Stimulated activated CD8-positive, alpha-beta memory T cell treated with anti-CD3 and anti-CD28 coated beads, Interleukin-7, amount 100 ng/mL, for 24 hours (primary cell): Measurements from ENCODE around the gene PIEZO1.

ENCODE experiments used
- DNase-seq: peaks from one replicate; pipeline ENCODE4 v3.0.0-alpha.2; 2020; ENCODE audit warnings: low read depth

The PIEZO1 gene

DNA sequence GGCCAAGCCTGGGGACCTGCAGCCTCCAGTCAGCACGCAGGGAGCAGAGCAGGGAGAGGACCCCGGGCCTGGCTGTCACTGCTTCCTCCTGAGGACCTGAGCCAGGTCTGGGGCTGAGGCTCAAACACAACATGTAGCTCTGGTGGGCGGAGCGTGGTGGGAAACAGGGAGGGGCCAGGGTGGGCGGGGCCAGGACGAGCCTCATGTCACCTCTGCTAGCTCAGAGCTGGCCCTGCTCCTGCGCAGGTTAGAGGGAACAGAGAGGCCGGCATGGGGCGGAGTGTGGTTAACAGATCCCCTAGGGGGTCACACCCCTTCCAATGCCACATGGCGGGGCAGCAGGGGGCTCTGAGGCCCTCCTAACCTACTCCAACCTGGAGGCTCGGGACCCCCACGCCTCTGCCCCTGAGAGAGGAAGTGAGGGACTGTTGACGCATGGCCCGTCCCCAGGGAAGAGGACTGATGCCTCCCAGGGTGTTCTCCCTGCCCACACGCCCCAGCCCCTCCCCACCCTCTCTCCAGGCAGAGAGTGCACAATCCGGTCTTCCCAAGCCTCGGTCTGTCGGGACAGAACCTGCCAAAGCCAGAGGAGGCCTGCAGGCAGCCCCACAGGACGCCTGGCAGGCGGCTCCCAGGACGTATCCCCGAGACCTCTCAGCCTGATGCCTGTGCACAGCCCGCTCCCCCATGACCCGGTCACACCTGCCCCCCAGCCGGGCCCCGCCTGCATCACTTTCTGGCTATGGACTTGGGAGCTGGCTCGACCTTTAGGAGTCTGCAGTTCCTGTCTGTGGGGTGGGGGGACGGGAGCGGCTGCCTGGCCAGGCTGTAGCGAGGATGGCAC lies 15.2 kb downstream of the PIEZO1 start:
- DNase-seq = no peak

DNA sequence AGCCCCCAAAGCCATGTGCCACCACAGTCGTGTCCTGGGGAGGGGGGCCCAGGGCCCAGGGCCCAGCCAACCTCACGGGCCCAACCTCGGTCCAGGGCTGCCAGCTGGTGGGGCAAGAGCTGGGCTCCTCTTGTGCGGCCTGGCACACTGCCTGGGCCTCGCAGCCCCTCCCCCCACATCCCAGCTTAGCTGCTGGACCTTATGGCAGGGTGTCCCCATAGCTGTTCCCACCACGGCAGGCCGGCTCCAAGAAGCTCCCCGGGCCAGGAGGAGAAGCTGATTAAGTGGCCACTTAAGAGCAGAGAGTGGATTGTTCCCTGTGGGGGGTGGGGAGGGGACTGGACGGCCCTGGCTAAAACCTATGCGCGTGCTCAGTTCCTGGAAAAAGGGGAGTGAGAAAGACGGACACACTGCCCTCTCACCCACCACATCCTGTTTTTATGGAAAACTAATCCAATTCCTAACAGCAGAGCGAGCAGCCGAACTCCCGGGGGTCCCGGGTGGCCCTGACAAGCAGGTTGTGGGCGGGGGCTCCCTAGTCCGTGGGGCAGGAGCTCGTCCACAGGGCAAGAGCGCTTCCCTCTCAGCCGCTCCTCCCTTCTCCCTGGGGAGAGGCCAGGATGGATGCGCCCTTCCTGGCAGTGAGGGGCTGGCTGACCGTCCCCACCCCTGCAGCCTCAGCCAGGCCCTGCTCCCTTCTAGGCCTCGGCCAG lies 16.8 kb downstream of the PIEZO1 start:
- DNase-seq = no peak

DNA sequence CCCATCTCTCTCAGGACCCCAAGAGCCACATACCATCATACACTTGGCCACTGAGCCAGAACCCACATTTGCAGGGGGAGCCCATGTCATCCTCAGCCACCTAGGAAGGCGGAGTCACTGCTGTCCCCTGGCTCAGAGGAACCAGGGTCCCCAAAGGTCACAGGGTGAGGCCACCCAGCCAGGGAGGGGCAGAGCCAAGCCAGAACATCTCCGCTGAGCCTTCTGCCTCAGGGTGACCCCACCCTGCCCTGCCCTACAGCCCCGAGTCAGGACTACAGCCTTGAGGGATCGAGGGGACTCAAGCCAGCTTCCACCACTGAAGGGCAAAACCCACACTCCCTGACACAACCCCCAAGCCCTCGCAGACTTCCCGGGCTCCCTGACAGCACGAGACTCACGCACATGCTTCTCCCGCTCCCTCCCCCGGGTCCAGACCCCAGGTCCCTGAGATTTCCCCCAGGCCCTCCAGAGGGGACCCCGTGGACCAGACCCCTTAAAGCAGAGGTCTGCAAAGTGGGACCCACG lies 17.4 kb downstream of the PIEZO1 start:
- no peak for DNase-seq

DNA sequence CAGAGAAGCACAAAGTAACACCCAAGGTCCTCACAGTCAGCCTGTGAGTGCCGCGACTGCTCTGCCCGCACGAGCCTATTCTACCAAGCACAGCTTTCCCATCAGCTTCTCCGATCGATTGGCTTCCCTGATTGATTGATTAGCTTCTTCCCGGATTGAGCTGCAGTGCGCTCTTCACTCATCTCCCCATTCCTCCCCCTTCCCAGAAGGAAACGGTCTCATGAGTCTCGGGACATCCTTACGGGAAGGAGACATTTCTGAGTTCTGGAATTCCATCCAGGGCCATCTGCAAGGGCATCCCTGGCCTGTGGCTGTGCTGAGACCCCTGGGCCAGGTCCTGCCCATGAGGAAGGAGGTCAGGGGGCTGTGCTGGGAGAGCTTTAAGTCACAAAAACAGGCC lies 18.0 kb downstream of the PIEZO1 start:
- DNase-seq = no peak

DNA sequence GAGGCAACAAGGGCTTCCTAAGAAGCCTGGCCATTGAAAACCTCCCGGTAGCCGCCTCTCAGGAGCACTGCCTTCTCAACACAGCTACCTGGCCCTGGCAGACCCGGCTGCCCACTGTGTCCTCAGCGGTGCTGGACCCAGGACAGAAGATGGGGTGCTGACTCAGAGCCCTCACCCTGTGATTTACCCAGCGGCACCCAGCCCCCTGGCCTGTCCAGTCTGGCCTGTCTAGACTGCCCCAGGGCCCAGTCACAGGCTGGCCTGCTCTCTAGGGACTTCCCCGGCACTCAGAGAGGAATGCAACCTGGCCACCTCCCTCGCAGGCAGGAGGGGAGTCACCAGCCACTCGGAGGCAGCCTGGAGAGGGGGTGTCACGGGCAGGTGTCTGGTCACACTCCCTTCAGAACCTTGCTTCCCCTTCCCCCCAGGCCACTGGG lies 20.1 kb downstream of the PIEZO1 start:
- DNase-seq = no peak

DNA sequence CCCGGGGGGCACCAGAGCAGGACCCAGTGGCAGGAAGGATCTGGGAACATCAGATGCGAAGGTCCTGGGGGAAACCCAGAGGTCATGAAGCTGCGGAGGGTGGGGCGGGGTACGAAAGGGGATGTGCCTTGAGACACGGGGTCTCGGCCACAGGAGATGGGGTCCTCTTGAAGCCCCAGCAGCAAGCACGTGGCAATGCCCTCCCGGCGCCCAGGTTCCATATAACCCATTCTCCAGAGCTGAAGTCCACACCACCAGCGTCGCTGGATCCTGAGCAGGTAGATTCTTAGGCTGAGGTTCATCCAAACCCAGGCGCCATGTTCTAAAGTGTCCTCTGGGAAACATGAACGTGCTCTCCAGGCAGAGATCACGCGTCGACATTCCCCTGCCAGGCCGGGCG lies 20.9 kb downstream of the PIEZO1 start:
- no peak for DNase-seq

DNA sequence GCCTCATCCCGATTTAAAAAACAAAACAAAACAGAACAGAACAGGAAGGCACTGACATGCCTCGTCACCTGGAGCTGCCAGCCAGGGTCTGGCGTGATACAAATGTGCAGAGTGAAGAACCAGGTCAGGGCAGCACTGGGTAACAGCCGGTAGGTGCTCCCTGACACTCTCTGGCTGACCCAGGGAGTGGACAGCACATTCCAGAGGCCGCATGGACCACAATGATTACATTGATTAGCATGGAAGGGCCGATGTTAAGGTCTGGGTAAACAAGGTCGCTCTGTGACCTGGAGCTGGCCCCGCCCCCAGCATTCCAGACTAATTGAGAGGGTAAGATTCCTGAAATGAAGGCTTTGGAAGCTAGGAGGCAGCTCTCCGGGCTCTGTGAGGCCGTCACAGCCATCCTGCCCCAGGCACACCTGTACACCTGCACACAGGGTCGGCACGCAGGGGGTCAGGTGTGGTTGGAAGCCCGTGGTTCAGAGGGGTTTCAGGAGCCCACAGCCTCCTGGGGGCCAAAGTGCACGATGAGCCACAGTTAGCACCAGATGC lies 21.4 kb downstream of the PIEZO1 start:
- no peak for DNase-seq

DNA sequence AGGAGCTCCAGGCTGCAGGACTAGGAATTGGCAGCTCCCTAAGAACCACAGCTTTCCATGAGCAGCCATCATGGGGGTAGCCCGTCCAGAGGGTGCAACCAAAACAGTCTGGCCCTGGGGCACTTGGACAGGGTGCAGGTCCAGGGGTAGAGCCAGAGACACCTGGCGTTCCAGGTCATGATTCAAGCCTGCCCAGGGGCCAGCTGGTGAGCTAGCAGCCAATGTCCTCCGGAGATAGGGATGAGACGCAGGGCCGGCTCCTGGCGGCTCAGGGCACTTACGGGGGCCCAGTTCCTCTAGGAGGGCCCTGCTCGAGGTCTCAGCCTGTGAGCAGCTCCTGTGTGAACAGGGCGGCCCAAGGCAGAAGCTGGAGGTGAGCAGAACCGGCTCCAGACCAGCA lies 22.1 kb downstream of the PIEZO1 start:
- no peak for DNase-seq

DNA sequence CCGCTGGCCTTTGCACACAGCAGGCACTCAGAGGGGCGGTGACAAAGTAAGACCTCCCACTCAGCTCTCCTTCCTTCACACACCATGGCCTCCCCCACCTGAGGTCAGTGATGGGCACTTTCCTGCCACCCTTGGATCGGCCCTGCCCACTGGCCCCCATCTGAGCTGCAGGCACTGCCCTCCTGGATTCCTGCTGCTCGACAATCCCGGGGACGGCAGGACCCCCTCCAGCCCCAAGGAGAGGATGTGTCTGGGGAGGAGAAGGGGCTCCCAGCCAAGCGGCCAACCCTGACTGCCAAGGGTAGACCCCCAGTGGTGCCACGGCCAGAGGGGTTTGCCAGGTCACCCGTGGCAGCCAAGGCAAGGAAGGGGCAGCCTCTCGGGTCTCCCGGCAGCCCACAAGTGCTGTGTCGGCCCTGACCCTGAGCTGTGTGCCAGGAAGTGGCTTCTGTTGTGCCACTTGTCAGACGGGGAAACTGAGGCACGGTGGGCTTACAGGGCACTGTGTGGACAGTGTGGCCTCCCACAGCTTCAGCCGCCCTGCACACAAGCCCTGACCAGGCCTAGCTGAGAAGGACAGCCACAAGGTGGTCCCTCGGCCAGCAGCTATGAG lies 22.7 kb downstream of the PIEZO1 start:
- DNase-seq = no peak

DNA sequence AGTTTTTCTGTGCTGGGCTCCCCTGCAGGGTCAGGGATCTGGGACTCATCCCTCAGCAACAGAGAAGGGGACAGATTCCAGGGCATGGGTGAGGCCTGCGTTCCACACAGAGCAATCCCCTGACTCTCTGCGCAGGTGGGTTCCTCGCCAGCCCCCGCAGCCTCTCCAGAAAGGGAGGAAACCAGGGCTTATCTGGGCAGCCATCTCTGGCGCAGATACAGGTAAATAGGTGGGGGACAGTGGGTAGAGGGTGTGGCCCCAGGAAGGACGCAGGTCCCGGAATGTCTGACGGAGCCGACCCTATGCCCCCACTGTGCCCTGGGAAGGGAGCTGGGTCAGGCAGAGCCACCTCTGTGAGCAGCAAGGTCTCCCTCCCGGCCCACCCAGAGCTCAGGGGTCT lies 23.2 kb downstream of the PIEZO1 start:
- no peak for DNase-seq

DNA sequence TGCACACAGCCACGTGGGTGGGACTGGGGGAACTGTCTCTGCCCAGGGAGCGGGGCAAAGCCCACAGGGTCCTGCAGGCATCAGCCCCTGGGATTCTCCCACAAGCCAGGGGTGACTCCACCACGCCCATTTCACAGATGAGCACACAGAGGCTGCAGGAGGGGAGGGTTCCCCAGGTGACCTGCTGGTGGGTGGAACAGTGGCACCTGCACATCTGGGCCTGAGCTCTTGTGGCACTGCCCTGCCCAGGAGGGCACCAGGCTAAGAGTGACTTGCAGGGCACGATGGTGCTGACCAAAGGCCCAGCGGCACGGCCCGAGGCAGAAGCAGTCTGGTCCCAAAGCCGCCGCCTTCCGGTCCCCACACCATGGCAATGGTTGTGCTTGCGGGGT lies 23.9 kb downstream of the PIEZO1 start:
- no peak for DNase-seq

DNA sequence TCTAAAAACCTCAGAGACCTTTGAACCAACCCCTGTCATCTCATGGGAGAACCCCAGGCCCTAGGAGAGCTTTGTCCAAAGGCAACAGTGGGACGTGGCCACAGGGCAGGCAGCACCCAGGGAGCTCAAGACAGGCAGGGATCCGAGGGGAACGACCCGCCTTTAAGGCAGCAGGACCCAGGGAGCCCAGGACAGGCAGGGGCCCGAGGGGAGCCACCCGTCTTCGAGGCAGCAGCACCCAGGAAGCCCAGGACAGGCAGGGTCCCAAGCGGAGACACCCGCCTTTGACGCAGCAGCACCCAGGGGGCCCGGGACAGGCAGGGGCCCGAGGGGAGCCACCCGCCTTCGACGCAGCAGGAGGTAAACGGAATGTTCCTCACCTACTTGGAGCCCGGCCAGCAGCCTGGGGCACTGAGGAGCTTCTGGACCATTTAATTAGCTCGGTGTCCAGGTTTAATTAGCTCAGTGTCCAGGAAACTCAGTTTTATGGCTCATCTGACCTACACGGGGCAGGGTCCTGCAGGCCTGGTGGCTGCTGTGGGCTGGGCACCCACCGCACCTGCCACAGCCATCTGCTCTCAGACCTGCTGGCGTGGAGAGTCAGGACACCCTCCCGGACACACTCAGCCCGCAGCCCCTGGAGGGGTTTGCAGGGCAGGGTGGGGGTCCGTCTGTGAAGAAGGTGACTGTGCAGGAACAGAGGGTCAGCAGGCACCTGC lies 24.4 kb downstream of the PIEZO1 start:
- no peak for DNase-seq

DNA sequence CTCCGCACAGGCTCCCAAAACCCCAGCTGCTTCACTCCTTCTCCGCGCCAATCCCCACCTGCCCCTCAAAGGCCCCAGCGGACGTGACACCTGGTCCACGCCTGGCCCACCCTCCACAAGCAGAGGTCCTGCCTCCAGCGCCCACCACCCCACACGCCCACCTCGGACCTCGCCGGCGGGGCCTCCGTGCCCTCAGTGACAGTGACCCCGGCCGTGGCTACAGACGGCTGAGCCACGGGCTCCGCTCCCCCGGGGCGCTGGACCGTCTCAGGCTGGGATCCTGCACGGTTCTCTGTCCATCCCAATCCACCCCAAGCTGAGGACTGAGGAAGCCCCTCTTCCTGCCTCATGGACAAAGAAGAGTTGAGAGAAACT lies 25.1 kb downstream of the PIEZO1 start:
- no peak for DNase-seq

DNA sequence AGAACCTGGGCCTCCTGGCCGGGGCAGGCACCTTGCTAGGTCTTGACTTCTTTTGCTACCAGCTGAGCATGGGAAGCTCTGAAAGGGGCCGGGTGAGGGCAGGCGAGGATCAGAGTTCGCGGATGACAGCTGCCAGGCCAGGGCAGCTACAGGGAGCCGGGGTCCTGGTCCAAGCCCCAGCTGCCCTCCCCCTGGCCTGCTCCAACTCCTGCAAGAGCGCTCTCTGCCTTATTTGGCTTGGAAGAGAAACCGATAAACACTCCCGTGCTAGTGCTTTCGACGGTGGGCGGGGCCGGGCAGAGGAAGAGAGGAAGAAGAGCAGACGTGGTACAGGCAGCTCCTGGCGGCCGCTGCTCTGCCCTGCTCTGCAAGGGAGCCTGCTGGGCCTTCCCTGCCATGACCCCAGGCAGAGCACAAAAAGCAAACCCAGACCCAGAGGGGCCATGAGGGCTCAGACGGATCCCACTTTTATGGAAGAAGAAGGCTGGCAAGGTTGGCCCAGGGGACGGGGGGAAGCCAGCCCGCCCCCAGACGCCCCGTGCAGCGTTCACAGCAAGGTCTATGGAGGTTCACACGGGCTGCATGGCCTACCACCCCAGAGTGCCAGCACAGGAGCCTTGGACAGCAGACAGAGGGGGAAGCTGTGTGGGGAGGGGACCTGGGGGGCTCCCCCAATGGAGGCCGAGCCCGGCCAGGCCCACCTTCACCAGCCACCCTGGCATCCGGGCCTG lies 25.6 kb downstream of the PIEZO1 start:
- DNase-seq = no peak

DNA sequence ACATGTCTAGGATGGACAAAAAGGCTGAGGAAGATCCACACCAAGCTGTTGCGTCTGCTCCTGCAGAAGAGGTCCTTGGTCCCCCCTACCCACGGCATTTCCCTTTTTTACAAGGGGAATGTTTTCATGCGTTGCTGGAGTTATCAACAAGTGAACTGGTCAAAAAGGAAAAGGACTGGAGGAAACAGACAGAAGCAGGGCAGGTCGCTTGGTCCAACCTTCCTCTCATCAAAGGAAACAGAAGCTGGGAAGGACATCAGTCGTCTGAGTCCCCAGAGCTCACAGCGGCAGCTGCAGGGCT lies 26.1 kb downstream of the PIEZO1 start:
- no peak for DNase-seq

DNA sequence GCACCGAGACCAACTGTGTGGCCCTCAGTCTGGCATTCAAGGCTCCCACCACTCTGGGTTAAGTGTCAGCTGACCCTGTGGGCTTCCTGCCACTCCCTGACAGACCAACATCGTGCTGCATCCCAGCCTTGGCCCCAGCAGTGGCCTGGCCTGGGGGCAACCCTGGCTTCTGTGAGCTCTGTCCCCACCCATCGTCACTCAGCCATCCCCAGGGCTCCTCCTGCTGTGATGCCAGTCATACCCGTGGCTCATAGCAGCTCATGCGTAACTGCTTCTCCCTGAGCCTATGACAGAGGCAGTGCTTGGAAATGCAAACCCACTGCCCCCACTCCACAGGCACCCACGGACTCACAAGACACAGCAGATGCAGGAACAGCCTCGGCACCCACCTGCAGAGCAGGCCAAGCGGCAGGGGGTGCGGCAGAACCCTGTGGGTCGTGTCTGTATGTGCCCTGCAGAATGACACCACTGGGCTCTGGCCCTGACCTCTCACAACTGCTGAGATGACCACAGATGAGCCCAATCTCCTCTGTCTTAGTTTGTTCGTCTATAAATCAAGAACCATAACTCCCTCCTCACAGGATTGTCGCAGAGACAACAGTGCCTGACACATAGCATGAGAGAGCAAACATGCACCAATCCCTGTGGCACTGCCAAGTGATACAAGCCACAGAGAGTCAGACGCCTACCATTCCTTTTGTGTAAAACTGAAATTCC lies 26.6 kb downstream of the PIEZO1 start:
- no peak for DNase-seq

DNA sequence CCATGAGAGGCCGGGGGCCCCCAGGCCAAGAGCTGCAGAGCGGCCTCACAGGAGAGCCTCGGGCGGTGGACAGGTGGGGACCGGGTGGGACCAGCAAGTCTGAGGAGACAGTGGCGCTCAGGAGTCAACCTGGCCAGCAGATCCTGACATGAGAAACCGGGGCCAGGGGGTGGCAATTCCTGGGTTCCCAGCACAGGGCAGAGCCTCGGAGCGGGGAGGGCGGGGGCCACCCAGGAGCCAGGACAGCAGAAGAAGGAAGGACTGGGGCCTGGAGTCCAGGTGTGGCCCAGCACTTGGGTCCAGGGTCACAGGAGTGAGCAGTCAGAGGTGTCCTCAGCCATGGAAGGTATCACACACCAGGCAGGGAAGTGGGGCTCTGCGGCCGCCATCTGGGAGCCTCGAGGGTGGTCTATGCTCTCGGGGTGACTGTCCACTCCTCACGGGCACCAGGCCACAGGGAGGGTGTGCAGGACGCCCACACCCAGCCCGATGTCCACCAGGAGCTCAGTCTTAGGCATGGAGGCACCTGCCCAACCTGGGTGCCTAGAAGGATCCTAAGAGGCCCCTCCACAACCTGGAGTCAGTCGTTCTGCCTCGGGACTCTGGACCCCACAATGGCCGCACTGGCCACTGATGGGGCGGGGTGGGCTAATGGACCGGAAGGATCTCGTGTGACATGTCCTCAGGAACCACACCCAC lies 29.1 kb downstream of the PIEZO1 start:
- no peak for DNase-seq

DNA sequence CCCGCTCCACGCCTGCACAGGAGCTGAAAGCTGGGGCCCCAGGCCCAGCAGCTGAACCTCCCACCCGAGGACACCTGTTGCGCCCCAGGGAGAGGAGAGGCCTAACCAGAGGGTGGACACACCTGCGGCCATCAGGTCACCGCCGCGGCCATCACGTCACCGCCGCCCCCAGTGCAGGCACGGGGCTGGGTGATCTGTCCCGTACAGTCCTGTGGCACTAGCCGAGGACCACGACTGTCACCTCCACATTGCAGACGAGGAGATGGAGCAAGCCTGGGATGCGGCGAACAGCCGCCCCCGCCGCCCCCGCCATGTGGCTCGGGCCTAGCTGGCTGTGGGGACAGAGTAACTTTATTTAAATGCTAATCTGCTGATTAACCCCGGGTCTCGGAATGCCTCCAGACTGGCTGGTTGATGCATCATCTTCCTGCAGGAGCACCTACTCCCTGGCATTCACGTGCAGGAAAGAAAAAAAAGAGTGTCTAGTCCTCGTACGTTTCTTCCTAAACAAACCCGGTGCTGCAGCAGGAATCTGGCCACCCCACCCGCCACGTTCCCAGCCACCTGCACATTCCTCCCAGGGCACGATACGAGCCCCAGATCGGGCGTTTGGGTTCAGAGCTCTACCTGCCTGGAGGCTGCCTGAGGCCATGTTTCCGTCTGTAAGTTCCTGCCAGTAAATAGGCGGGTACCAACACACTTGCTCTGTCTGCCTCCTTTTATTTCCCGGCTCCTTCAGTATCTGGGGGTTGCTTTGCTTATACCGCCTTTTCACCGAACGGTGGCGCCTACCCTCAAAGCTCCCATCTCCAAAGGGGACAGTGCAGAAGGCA lies 29.9 kb downstream of the PIEZO1 start:
- DNase-seq = no peak
